ENCODE results near the gene SERPINE3.

The SERPINE3 gene

DNA sequence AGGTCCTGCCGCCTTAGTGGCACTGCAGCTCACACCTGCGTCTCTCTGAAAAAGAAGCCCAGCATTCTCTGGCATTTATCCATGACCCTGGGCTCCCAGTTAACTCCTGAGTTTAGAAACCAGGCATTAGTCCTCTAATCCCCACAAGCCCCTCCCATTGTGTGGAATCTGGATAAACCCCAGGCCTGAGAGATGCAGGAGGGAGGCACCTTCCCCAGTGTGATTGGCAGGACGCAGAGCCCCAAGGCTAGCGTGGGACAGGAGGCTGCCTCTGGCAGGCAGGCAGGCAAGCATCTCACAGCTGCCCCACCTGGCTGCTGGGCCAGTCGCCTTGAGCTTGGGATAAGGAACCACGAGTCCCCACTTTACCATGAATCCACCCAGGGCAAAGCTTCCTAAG is 11.0 kb upstream of the SERPINE3 start:
- DNase-seq (ENCODE audit: low spot score) = no peak

DNA sequence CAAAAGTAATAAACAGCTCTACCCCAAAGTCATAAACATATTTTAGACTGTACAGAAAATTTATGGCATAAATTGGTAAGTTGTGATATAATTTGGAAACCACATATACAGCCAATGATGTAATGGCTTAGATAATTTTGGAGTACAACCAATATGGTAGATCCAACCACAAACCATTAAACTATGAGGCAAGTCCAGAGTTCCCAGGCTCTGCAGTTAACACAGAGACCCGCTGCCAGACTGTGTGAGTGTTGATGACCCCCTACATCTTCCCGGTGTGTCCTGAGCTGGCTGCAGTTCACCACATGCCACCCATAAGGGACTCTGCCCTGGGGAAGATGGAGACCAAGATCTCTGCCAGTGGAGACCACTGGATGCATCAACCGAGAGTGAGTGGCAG is 9.9 kb upstream of the SERPINE3 start:
- DNase-seq (ENCODE audit: low spot score) = no peak

DNA sequence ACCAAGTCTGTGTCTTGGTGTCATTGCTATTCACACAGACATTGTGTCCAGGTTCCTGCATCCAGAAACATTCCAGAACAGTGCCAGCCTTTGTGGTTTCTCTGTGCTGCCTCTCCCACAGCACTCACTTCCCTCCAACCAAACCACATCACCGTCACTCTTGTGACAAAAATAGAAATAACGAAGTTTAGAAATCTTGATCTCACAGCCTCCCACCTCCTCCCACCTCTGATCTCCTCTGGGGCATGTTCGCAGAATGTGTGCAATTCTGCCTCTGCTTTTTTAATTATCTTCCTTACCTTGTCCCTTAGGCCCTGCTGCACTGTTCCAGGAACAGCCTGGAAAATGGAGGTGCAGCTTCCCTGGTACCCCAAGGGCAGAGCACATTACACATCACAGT is 8.7 kb upstream of the SERPINE3 start:
- DNase-seq (ENCODE audit: low spot score) = peak; percentile 73

DNA sequence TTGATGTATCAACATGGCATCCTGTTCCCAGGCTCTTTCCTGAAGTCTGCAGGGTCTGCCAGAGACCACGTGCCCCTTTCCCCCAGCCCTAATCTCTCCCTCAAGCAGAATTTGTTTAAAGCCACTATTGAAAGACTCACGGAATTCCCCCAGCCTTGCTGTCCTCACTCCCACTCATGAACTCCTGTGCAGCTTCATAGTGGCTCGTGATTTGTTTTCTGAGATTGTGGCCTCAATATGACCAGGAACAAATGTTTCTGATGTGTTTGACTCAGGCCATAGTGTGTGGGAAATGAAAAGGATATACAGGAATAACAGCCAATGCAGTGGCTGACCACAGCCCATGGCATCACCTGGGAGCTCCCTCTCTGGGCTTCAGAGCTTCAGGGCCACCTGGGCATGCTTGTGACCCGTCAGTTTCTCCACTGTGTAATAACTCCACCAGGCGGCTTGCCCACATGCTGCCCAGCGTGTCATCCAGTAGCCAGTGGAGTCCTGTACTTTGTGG is 8.1 kb upstream of the SERPINE3 start:
- DNase-seq (ENCODE audit: low spot score) = no peak

DNA sequence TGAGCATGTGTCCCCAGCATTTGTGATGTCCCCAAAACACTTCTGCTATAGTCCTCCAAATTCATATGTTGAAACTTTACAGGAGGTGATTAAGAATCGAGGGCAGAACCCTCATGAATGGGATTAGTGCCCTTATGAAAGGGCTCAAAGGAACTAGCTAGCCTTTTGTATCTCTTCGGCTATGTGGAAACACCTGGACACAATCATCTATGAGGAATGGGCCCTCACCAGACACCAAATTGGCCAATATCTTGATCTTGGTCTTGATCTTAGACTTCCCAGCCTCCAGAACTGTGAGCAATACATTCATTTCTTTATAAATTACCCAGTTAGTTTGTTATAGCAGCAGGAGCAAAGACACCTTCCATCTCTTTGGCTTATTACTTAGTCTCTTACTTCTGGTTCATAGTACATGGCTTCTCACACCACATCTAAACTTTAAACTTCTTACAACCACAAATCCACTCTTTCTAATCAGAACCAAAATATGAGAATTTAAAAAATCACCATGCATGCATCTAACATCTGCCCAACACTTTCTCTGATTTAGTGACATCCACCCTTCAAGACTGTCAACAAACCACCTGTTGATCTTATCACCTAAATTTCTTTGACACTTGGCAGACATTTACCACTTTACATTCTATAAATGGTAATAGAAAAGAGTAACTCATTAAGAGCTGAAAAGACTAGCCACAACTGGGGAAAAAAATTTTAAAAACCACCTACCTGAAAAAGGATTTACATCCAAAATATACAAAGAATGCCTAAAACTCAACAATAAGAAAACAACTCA is 6.7 kb upstream of the SERPINE3 start:
- no peak for DNase-seq (ENCODE audit: low spot score)

DNA sequence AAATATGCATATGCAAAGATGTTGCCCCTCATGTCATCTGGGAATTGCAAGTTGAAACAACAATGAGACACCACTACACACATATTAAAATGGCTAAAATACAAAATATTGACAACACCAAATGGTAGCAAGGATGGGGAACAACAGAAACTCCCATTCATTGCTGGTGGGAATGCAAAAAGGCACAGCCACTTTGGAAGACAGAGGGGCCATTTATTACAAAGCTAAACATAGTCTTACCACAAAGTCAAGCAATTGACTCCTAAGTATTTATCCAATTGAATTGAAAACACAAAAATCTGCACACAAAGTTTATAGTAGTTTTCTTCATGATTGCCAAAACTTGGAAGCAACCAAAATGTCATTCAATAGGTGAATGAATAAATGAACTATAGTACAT is 6.1 kb upstream of the SERPINE3 start:
- DNase-seq (ENCODE audit: low spot score) = no peak

DNA sequence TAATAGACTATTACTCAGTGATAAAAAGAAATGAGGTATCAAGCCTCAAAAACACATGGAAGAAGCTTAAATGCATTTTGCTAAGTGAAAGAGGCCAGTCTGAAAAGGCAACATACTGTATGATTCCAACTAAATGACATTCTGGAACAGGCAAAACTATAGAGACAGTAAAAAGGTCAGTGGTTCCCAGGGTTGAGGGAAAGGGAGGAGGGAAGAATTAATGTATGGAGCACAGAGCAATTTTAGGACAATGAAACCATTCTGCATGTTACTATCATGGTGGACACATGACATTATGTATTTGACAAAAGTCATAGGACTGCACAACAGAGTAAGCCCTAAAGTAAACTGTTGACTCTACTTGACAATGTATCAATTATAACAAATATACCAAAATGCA is 5.7 kb upstream of the SERPINE3 start:
- no peak for DNase-seq (ENCODE audit: low spot score)

DNA sequence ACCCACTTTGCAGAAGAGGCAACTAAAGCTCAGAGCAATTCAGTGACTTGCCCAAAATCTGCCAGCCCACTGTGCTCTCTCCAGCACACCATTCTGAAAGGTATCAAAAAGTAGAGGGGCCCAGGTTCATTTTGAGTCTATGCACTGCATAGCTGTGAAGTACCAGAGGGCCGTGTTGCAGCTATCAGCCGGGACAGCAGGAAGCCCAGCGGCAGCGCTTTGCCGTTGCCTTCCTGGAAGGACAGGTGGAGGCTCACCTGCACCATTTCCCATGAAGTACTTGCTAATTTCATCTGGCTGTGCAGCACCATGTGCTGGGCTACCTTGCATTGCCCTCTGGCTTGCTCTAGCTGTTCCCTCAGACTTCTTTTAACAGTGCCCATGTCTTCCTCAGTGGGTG is 2.7 kb upstream of the SERPINE3 start:
- DNase-seq (ENCODE audit: low spot score) = no peak

DNA sequence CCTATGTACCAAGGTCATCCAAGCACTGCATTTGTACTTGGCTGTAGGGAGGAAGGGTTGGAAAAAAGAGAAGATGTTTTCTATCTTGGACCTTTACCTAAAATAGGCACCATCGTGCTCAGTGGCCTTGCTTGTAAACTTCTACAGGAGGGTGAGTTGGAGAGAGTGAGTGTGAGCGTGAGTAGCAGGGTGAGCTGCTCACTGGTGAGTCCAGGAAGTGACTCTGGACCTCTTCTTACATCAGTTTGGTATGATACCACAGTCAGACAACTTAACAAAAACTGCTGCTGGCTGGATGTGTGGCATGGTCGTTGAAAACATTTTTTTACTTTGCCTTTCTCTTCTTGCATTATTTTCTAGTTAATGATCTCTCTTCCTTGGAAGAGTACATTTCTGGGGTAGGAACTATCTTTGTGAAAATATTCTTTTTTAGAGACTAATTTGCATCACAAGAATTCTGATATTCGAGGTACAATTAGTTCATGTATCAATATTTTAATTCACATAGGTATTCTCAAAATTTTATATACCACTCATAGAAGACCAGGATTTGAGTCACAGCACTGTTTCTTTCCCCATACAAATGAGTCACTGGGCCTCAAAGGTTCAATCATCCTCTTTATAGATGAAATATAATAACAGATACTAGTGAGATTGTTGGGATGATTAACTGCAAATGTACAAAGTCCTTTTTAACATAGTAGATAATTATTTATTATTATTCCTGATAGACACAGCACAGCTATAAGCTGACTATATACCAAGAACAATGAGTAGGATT is 651 bp downstream of the SERPINE3 start:
- no peak for DNase-seq (ENCODE audit: low spot score)

DNA sequence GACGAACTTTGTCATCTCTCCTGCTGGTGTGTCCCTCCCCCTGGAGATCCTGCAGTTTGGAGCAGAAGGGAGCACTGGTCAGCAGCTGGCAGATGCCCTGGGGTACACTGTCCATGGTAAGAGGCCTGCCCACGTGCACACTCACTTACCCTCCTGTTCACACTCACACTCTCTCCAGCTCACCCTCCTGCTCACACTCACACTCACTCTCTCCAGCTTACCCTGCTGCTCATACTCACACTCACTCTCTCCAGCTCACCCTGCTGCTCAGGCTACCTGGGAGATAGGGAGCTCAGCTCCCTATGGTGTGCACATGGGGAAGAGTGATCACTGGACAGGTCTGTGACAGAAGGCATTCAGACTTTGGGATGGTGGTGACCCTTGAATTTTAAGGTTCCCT is 1.7 kb downstream of the SERPINE3 start:
- no peak for DNase-seq (ENCODE audit: low spot score)

DNA sequence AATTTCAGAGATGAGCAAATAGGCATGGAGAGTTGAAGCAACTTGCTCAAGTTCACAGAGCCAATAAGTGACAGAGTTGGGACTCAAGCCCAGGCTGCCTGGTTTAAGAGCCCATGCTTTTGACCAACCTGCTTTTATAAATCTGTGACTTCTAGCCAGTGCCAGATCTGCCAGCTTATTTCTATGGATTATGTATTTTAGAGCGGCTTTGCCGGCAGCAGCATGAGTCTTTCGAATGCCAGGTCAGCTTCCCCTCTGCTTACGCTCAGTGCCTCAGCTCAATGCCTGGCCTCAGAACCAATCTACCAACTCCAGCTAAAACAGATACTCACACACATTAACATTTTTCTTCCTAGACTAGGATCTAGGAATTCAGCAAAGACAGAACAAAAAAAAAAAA is 2.3 kb downstream of the SERPINE3 start:
- no peak for DNase-seq (ENCODE audit: low spot score)

DNA sequence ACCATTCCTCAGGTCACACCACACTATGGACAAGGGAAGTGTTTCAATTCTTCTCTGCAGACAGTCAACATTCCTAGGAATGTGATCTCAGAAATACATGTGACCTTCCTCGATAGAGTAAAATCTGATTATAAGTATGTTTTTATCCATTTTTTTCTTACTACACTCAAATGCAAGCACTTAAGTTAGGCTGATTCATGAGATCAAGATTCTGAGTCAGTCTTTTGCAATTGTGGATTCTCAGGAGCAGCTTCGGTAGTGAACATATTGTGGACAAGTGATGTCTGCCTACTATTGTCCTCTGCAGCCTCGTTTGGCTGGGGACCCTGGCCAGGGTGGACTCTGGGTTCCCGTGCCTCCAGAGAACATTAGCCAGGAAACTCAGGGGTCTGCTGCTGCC is 3.2 kb downstream of the SERPINE3 start:
- no peak for DNase-seq (ENCODE audit: low spot score)

DNA sequence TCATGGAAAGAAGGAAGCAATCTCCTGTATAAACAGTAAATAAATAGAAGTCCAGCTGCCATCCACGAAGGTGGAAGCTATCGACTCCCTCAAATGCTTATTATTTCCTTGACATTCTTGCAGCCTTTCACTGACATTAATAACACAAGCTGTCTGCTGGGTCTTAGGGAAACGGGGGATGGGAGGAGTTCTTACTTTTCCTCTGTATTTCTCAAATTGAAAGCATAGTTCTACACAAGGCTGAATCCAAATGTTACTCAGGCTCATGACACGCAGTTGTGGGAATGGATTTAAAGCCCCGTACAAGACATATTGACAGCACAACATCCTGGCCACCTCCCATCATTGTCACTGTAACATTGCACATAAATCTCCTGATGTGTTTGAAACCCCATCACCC is 4.0 kb downstream of the SERPINE3 start:
- no peak for DNase-seq (ENCODE audit: low spot score)

DNA sequence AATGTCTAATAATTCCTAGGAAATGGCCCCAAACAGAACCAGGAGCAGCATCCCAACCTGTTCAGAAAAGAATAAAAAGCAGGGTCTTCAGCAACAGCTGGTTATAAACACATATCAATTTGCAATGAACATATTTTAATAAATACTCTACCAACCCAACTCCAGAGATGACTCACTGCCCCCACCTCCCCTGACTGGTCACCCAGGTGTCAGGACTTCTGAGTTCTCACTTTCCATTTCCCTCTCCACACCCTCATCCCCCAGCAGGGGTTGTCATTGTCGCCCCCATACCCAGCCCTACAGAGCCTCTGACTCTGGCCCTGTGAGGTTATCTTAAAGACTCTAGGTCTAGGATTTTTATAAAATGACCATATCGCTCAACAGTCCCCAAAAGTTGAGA is 6.9 kb downstream of the SERPINE3 start:
- no peak for DNase-seq (ENCODE audit: low spot score)

DNA sequence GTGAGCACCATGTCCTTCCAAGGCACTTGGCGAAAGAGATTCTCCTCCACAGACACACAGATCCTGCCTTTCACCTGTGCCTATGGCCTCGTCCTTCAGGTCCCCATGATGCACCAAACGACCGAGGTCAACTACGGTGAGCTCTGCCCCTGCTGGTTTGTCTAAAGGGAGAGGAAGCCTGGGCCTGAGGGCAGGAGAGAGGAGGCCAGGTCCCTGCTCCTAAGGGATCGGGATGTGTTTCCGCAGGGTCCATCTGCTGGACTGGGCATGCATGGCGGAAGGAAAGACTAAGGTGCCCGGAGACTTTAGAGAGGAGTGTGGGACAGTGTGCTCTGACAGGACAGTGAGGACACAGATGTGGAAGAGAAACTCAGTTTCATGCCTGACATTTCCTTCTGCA is 7.6 kb downstream of the SERPINE3 start:
- no peak for DNase-seq (ENCODE audit: low spot score)

DNA sequence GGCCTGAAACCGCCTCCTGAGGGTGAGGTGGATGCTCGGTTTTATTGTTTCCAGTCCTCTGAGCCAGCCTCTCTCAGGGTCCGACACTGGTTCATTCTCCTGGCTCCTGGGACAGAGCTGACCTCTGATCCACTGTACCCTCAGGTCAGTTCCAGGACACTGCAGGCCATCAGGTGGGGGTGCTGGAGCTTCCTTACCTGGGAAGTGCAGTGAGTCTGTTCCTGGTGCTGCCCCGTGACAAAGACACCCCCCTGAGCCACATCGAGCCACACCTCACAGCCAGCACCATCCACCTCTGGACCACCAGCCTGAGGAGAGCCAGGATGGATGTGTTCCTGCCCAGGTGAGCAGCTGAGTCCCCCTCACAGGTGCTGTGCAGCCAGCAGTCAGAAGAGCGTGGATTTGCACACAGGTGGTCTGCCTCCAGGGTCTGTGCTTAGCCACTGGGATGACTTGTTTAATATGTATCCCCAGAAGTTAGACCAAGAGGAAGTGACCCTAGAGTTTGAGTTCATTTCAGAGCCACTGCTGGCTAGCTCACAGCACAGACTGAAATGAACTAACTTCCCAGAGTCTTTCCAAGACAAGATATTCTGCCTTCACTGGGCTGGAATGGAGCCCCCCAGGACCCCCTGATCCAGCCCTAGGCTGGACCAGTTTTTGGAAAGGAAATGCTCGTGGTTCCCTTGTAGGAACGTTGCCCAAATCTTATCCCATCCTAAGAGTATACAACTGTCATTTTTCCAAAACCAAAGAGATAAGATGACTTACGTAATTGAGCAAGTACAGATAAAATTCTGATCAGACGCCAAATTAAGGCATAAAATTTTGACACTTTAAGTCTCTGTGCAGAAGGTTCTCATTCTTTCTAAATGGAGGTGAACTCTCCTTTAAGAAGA is 8.8 kb downstream of the SERPINE3 start:
- DNase-seq (ENCODE audit: low spot score) = no peak

DNA sequence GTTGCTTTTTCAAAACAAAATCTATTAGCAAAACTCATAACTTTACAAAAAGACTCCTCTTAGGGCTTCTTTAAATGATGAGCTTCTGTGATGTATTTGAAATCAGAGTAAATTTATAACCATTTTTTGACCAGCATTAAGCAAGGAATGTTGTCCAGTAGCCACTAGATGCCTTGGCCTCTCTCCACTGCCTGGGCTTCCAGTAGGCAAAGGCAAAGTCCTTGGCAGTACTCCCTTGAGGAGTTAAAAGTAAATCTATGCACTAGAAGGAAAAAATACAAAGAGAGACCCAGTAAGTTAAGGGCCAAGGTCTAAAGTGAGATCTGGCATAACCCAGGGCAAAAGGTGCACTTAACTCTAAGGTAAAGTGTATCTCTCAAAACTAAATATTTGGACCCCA is 9.5 kb downstream of the SERPINE3 start:
- DNase-seq (ENCODE audit: low spot score) = no peak

DNA sequence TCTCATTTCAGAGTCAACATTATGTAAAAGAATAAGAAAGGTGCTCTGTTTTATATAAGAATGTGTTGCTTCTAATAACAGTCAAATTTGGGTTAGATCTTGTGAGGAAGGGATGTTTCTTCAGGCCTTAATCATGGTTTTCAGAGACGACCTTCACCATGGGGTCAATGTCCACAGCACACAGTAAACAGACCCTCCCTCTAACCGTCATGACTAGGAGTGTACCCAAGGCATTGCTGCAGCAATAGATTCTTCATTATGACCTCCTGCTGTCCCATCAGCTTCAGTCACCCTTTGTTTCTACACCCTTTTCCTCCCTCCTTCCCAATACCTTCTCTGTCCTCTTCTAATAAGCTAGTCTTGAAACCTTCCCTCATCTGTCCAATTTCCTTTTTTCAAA is 15.7 kb downstream of the SERPINE3 start:
- DNase-seq (ENCODE audit: low spot score) = no peak

DNA sequence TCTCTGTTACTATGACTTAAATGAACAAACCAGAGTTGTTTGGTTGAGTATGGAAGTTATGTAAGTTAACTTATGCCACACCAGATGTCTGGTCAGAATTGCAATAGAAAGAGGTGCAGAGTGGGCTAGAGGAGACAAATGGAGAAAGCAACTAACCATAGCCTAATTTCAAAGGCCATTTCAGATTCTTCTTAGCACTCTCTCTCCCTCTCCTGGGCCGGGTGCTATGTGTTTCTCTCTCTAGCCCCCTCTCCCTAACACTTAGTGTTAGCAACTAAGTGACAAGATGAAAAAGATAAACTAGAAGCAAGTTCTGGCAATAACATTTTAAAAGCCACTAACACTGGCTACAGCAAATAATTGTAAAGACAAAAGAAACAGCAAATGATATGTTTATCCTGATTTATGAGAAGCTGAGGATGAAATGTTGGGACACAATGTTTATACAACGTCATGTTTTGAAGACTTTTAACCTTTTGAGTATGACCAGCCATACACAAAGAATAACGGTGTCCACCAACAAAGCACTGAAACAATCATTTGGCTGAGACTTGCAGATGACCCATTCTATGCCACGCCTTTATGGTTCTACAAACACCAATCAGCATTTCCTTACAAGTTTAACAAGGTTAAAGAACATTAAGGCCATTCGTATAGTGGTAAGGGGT is 18.6 kb downstream of the SERPINE3 start:
- no peak for DNase-seq (ENCODE audit: low spot score)

DNA sequence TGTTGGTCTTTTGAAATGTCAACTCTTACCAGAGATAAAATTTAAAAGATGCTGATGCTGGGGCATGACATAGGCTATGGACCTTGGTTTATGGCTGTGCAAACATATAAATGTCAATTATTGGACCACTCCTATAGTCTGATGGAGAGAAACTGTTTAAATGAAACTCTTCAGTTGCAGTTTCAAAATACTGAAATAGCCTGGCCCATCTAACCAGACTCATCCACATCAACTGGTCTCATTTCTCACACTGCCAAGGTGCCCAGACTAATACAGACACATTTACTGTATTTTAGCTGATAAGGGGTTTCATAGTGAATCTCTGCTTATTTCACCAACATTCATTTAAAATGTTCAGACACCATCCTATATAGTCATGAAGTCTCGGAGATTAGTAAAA is 19.9 kb downstream of the SERPINE3 start:
- DNase-seq (ENCODE audit: low spot score) = no peak

DNA sequence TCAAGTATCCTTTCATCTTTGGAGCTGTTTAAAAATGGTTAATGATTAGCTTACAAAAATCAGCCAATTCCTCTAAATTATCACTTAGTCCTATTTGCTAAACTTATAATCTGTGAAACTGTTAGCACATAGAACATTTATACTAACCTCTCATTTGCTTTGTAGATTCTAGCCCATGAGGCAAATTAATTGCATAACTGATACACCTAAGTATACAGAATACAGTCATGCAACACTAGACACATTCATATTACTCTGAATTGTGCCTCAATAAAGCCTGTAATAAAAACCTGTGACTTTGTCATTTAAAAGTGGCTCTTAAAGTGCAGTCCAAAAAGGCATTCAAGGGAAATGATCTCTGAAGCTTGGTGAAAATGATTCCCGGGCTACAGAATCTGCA is 21.0 kb downstream of the SERPINE3 start:
- DNase-seq (ENCODE audit: low spot score) = no peak

DNA sequence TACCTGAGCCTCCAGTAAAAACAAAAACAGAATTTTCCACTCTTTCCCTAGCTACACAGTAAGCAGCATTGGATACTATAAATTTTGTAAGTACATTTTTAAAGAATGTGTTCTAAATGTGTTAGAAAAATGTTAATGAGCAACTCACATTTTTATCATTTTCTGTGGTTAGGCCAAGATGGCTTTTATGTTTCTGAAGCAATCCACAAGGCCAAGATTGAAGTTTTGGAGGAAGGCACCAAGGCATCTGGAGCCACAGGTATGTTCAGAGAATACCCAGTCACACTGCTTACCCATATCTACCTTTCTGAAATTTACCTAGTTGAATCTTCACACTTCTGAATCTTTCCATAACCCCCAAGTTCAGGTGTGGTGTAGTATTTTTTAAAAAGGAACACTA is 21.6 kb downstream of the SERPINE3 start:
- DNase-seq (ENCODE audit: low spot score) = no peak
